Measurements from ENCODE around the gene ANGPTL2. TPM values are rescaled to one million over a fixed set of nuclear protein-coding genes. Genes with fewer than 3 reads are reported as not detected.

Gene ANGPTL2
- total and polyA plus RNA-seq, 9 of the 15 experiments (the other 6 are each of a cell fraction or from before 2014, with no cell fraction given), result not detected

- Histone ChIP-seq H3K79me2 (ENCODE audit: control insufficient read depth, insufficient read depth, low read length) (no peaks in the 10 kb centered on the region), H3K27ac (ENCODE audit: extremely low read depth, low read depth, low read length) (no peak overlapping the region), H2AFZ (ENCODE audit: low read depth, low read length) (no peak overlapping the region), H3K4me2 (ENCODE audit: insufficient read depth, low read length) (no peak overlapping the region), H3K9ac (ENCODE audit: insufficient read depth in 1 of 2, low read depth in 2 of 2, low read length in 2 of 2) (no peak overlapping the region), H3K9me3 (replicated peaks; ENCODE audit: control insufficient read depth, insufficient read depth, low read depth, low read length) (no peaks in the 10 kb centered on the region), H3K4me1 (replicated peaks in 1 of 2; ENCODE audit: control insufficient read depth in 2 of 2, insufficient read depth in 2 of 2, low read length in 2 of 2) (no peaks in the 10 kb centered on the region), H3K4me3 (no peak overlapping the region), H3K9me1 (ENCODE audit: control insufficient read depth, insufficient read depth, low read length) (no peaks in the 10 kb centered on the region), H4K20me1 (replicated peaks; ENCODE audit: control insufficient read depth, insufficient read depth, low read length) (no peaks in the 10 kb centered on the region), H3K36me3 (ENCODE audit: control insufficient read depth, insufficient read depth, low read length) (no peaks in the 10 kb centered on the region), H3K27me3 (ENCODE audit: control insufficient read depth in 2 of 2, insufficient read depth in 2 of 2, low read length in 2 of 2) (peaks cover 4 to 12% of the 10 kb centered on the region in 2 experiments; a peak in 4 of 5 replicates)
- no peak for DNase-seq (ENCODE audit: extremely low read depth in 1 of 4, low spot score in 3 of 4)
- in situ Hi-C loops (cut with MboI), result no loop called here
- no TSS peak for BruUV-seq (replicated peaks)
- no peak for ATAC-seq
- TF ChIP-seq CEBPB (tag; IDR thresholded peaks at IDR 0.05) (0 out of 2 replicates have a peak, but pooled peaks have one; percentile 59), FOXA3 (CRISPR knock-in tag; conservative IDR thresholded peaks at IDR 0.05 in 1 of 2, IDR thresholded peaks at IDR 0.05 in 1 of 2) (0 out of 4 replicates have a peak, but pooled peaks of 1 of the 2 experiments have one; percentile 26), UBTF (IDR thresholded peaks at IDR 0.05; ENCODE audit: borderline replicate concordance in 1 of 2, low read depth in 2 of 2, low read length in 2 of 2) (no peak), CEBPG (CRISPR knock-in tag; IDR thresholded peaks at IDR 0.05) (no peak), CEBPG (tag; conservative IDR thresholded peaks at IDR 0.05 in 1 of 2, IDR thresholded peaks at IDR 0.05 in 1 of 2) (peak; percentile 66 to 83; a peak in 3 of 4 replicates)
- WGBS (ENCODE audit: insufficient coverage, low coverage, missing lambda C conversion rate), result 9% methylated on average over 2 of the region's 2 CpGs
- intact Hi-C loops (cut with micrococcal nuclease), result no loop called here
- ChIA-PET POLR2A (no interaction called here), CTCF (ENCODE audit: low intra/inter-chr PET ratio) (no interaction called here)
- FAIRE-seq, result no peak
Observed at GRCh38 chr9:127066851-127067136, 55.6 kb downstream of the ANGPTL2 start.

Measured in K562 (cell line).